ENCODE measurements around the gene DNMT3A.

DNMT3A gene

DNA sequence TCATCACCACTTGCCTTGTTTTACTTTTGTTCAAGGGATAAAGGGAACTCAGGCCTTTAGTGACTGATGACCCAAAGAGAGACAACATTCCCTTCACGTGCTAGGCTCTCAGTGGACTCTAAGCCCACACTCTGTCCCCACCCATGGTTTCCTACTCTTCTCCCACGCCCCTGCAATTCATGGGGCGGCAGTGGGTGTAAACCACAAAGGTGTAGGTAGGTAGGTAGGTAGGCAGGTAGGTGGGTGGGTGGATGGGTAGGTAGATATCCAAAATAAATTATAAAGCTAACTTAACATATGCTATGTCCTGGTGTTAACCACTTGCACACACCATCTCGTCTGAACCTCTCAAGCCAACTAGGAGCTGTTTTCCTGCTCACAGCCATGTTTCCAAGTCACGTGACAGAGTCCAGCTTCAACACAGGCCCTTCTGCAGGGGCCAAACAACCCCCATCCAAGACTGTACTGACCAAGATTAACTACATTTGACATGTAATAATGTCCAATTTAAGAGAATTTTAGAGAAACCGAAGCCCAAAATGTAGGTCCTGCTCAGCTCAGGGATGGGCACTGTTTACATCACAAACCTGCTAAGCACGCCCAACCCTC, 33.7 kb downstream of the DNMT3A start:
- DNase-seq (ENCODE audit: extremely low read depth in 1 of 2, low read depth in 1 of 2) = no peak

GRCh38 chr2:25306777-25307368, 34.9 kb downstream of the DNMT3A start:
- no peak for DNase-seq (ENCODE audit: extremely low read depth in 1 of 2, low read depth in 1 of 2)

GRCh38 chr2:25305775-25306174, 36.0 kb downstream of the DNMT3A start:
- no peak for DNase-seq (ENCODE audit: extremely low read depth in 1 of 2, low read depth in 1 of 2)

- no peak for DNase-seq (ENCODE audit: extremely low read depth in 1 of 2, low read depth in 1 of 2)
Measured at GRCh38 chr2:25304826-25305596, 36.7 kb downstream of the DNMT3A start.

DNA sequence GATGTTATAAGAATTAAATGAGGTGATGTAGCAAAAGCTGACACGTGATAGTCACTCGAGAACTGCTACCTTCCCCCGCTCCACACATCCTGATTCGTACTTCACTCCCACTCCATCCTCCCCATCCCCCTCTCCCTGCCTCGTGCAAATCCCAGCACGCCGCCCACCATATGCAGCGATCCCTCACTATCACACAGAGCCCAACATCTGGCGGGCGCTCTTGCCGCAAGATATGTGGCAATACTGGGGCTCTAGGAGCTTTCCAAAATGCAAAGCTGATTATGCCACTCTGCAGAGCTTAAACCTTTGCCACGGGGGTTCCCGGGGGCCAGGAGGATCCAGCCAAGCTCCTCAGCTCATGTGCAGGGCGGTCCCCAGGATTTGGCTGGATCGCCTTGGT, 37.4 kb downstream of the DNMT3A start:
- no peak for DNase-seq (ENCODE audit: extremely low read depth in 1 of 2, low read depth in 1 of 2)

DNA sequence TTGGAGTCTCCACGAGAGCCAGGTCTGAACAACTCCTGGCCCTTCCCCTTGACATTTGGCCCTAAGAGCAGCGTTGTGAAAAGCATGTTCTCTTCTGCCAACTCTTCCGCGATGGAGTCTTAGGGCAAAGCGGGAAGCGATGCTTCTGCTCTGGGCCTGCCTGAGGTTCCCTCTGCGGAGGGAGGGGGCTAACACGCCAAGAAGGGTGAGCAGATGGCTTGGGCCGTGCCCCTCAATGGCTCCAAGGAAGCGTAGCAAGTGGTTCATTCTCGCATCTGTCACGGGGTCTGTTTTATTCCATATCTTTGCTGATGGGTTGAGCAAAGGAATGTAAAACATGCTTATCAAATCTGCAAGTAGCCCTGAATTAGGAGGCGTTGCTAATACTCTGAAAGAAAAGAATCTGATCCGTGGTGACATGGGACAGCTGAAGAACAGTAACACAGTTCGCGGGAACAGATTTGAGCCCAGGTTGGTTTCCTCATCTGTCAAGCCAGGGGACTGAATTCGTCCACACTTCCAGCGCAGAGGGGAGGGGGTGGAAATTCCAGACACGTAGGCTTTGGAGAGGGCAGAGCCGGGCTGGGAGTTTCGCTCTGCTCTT, 38.0 kb downstream of the DNMT3A start:
- DNase-seq (ENCODE audit: extremely low read depth in 1 of 2, low read depth in 1 of 2) = no peak

DNA sequence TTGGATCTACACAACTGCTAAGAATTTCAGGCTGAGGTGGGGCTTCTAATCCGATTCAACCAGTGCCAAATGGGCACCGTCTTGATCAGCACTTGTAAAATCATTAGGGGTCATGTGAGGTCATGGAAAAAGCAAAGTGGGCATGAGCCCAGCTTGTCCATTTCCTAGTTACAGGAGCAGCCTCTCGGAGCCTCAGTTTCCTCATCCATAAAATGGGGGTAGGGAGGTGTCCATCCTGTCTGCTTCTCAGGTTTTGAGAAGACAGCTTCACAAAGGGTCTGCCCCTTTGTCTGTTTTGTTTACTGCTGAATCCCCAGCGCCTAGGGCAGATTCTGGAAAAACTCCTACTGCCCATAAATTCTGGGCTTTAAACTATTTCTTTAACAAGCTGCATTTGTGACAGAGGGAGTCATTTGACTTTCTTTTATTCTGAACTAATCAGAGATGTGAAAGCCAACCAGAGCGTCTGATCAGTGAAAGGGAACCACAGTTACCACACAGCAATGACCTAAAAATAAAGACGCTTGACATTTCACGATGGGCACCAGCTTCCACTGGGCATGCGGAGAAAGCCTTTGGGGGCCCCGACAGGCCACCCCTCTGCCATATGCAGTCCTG, 38.9 kb downstream of the DNMT3A start:
- no peak for DNase-seq (ENCODE audit: extremely low read depth in 1 of 2, low read depth in 1 of 2)

GRCh38 chr2:25301453-25302352, 40.0 kb downstream of the DNMT3A start:
- DNase-seq (ENCODE audit: extremely low read depth in 1 of 2, low read depth in 1 of 2) = peak in 1 of 2 donors; percentile 30

DNA sequence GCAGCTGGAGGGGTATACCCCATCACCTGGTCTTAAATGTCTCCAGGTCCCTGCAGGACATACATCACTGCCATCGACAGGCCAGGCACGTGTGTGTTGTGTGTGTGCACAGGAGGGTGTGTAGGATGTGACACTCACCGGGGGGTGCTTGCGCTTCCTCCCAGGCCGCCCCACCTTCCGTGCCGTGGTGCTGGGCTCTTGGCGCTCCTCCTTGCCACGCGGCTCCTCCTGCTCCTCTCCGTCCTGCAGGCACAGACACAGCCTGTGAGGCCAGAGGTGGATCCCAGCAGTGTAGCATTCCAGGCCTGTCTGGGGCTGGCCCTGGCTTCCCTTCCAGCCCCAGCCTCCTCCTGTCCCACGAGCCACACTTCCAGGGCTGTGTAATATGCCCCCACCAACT, 41.7 kb downstream of the DNMT3A start:
- no peak for DNase-seq (ENCODE audit: extremely low read depth in 1 of 2, low read depth in 1 of 2)

- no peak for DNase-seq (ENCODE audit: extremely low read depth in 1 of 2, low read depth in 1 of 2)
Measured at GRCh38 chr2:25298776-25299431, 42.8 kb downstream of the DNMT3A start.

DNA sequence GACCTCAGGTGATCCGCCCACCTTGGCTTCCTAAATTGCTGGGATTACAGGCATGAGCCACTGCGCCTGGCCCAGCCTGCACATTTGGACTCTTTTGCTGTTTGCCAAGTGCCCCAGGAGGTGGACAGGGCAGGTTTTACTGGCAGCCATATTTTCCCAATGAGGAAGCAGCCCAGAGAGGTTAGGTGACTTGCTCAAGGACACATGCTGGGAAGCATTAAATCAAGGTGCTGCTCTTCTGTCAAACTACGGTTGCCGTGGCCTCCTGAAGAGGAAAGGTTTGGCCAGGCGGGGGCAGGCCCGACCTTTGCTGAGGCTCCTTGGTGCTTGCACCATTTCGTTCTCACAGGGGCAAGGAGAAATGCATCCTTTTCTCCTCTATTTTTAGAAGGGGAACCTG, 44.0 kb downstream of the DNMT3A start:
- DNase-seq (ENCODE audit: extremely low read depth in 1 of 2, low read depth in 1 of 2) = no peak

- DNase-seq (ENCODE audit: extremely low read depth in 1 of 2, low read depth in 1 of 2) = no peak
Measured at GRCh38 chr2:25295621-25296020, 46.1 kb downstream of the DNMT3A start.

GRCh38 chr2:25294573-25295462, 46.9 kb downstream of the DNMT3A start:
- DNase-seq (ENCODE audit: extremely low read depth in 1 of 2, low read depth in 1 of 2) = peak in 1 of 2 donors; percentile 56

DNA sequence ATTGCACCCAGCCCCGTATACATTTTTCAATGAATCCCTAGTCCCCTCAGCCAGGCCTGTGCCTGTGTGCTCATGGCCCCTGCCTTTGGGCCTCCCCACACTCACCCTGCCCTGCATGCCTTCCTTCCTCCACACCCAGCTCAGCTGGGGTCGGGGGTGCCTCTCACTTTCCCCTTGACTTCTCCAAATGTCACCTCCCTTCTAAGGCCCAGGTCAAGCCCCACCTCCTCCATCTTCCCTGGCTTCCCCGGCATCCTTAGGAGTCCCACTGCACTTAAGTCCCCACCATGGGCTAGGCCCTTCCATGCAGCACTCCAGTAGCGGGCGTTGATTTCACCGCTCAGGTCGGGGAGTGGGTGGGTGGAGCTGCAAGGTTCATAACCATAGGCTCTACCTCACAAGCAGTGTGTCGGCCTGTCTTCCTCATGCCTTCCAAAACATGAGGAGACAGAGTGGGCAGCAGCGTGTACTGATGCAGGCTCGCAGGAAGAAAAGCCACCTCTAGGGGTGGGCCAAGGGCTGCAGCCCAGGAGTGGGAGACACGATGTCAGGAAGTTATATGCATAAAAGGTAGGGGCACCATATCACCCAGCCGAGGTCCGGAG, 47.7 kb downstream of the DNMT3A start:
- DNase-seq (ENCODE audit: extremely low read depth in 1 of 2, low read depth in 1 of 2) = no peak

DNA sequence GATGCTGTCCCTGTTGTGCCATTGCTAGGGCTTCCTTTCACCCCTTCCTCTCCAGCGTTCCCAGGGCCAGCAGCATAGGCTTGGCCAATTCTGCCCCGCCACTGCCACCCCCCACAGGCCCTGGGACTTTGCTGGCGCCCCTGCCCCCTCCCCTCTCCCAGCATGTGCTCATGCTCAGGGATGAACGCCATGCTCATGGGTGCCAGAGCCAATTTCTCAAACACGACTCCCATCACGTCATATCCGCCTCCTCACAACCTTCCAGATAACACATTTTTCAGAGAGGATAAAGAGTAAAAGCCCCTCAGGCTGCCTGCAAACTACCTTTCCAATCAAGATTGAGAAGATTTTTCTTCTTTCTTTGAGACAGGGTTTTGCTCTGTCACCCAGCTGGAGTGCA, 48.6 kb downstream of the DNMT3A start:
- no peak for DNase-seq (ENCODE audit: extremely low read depth in 1 of 2, low read depth in 1 of 2)

- no peak for DNase-seq (ENCODE audit: extremely low read depth in 1 of 2, low read depth in 1 of 2)
Measured at GRCh38 chr2:25292408-25292807, 49.3 kb downstream of the DNMT3A start.

DNA sequence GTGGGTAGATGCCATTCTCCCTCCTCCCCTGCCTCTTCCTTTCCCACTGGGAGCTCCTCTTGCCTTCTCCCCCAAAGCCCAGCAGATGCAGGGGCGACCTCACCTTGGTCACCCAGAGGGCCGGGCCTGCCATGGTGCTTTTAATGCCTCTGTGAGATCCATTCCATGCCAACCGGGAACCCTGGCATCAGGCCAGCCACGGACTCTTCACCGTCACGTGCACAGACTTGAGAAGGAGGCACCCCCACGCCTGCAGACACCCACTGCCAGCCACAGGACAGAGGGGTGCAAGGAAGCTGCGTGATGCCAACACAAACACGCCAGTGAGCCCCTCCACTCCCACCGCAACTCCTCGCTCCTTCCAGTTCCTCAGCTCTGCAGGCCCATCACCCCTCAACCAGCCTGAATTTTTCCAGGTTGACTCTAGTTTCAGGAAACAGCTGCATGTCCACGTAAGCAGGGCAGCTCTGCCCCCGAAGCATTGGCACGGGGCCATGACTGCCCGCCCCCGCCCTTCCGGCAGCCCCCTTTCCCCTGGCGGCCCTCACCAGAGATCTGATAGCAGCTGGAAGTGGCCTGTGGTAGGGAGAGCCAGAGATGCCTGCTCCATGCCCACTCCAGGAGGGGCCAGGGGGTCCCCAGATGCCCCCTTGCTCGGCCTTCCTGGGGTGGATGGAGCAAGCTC, 50.8 kb downstream of the DNMT3A start:
- no peak for DNase-seq (ENCODE audit: extremely low read depth in 1 of 2, low read depth in 1 of 2)

Measured in activated CD8-positive, alpha-beta memory T cell treated with anti-CD3 and anti-CD28 coated beads for 1 hour (primary cell).